GM12878 (cell line): ENCODE data around the gene P2RX6. TPM values are rescaled to one million over a fixed set of nuclear protein-coding genes. Genes with fewer than 3 reads are reported as not detected.

Experiments
- ATAC-seq: fragments of 200-7000 bp; cut with Tn5 transposase; 3 replicates; pipeline ENCODE4 v1.9.1; 2020; ENCODE audit warnings: mild to moderate bottlenecking, moderate library complexity
- BruUV-seq: library from RNA; stranded (reverse); fragments of 400-500 nt; replicated peaks from 2 replicates; lab custom pipeline; 2021; lab: Mats Ljungman, UMichigan
- CTCF ChIA-PET: fragments of 300-600 bp; sonication (Branson Sonifier 250); formaldehyde crosslinking; extraction: SDS; loops from one replicate; lab custom pipeline; 2021; ENCODE audit warnings: inconsistent platforms; lab: Yijun Ruan, JAX
- POLR2A ChIA-PET: fragments of 350-600 bp; formaldehyde crosslinking; extraction: SDS; loops from one replicate; lab custom pipeline; 2021; ENCODE audit warnings: inconsistent platforms; lab: Charles Lee
- RAD21 ChIA-PET: fragments of 300-600 bp; sonication (Branson Sonifier 250); formaldehyde crosslinking; loops from one replicate; lab custom pipeline; 2023; ENCODE audit warnings: antibody characterized with exemption; ENCODE audit not compliant: unreplicated experiment; lab: Charles Lee
- SMC1A ChIA-PET: fragments of 300-600 bp; sonication (Branson Sonifier 250); formaldehyde crosslinking; loops from one replicate; lab custom pipeline; 2023; ENCODE audit not compliant: unreplicated experiment, uncharacterized antibody; lab: Charles Lee
- DNase-seq: peaks from one replicate; pipeline ENCODE4 v3.0.0-alpha.2; 2011; ENCODE audit warnings: low read depth, low spot score
- FAIRE-seq: peaks from 3 replicates; lab custom pipeline; 2011; peaks lifted over from hg19 to GRCh38; lab: Jason Lieb, UNC
- H2AFZ ChIP-seq: 2 replicates; pipeline ENCODE4 v1.6.0; 2011; ENCODE audit warnings: low read depth, low read length, control low read depth; ENCODE audit not compliant: control insufficient read depth
- H3K27ac ChIP-seq: 2 replicates; pipeline ENCODE4 v1.5.1; 2011; ENCODE audit warnings: control low read depth; ENCODE audit not compliant: control insufficient read depth, insufficient read depth
- H3K27me3 ChIP-seq, 2 experiments: replicated peaks in 1 of 2; 2 replicates each; pipeline versions ENCODE4 v1.6.0 to v1.6.1; 2011; ENCODE audit warnings: low read length in 1 of 2; ENCODE audit not compliant: control insufficient read depth in 2 of 2, insufficient read depth in 2 of 2
- H3K36me3 ChIP-seq, 2 experiments: 2 replicates each; pipeline ENCODE4 v1.5.1; 2011; ENCODE audit warnings: low read length in 1 of 2; ENCODE audit not compliant: control insufficient read depth in 2 of 2, insufficient read depth in 2 of 2
- H3K4me1 ChIP-seq: 2 replicates; pipeline ENCODE4 v1.6.1; 2011; ENCODE audit warnings: mild to moderate bottlenecking, low read length, moderate library complexity, mixed read lengths; ENCODE audit not compliant: control insufficient read depth, insufficient read depth
- H3K4me2 ChIP-seq: 2 replicates; pipeline ENCODE4 v1.6.0; 2011; ENCODE audit warnings: control low read depth; ENCODE audit not compliant: control insufficient read depth, insufficient read depth
- H3K4me3 ChIP-seq: fragments of 200-600 bp; sonication (generic); 2 replicates; pipeline ENCODE4 v1.5.1; 2016
- H3K79me2 ChIP-seq: 2 replicates; pipeline ENCODE4 v1.6.0; 2011; ENCODE audit warnings: low read length; ENCODE audit not compliant: control insufficient read depth, insufficient read depth
- H3K9ac ChIP-seq: 2 replicates; pipeline ENCODE4 v1.8.0; 2011; ENCODE audit warnings: low read length, control low read depth, mixed read lengths; ENCODE audit not compliant: control insufficient read depth, insufficient read depth
- H3K9me3 ChIP-seq: replicated peaks from 3 replicates; pipeline ENCODE4 v1.5.1; 2011; ENCODE audit warnings: mild to moderate bottlenecking, low read length; ENCODE audit not compliant: control insufficient read depth, insufficient read depth
- H4K20me1 ChIP-seq: 2 replicates; pipeline ENCODE4 v1.6.0; 2011; ENCODE audit not compliant: control insufficient read depth, insufficient read depth
- CHD1 ChIP-seq: IDR thresholded peaks from 2 replicates; pipeline ENCODE4 v1.6.1; 2012; ENCODE audit warnings: low read depth, low read length, improper control_type of control experiment
- EP300 ChIP-seq, 2 experiments: fragments of 150-350 bp in 1 of 2; IDR thresholded peaks; 2 replicates each; pipeline ENCODE4 v1.6.1; 2011 to 2012; ENCODE audit warnings: low read depth in 2 of 2, low read length in 2 of 2, borderline replicate concordance in 1 of 2, improper control_type of control experiment in 1 of 2, inconsistent platforms in 1 of 2; ENCODE audit not compliant: control insufficient read depth in 1 of 2
- NR2C1 ChIP-seq: fragments of 450-650 bp; IDR thresholded peaks from 2 replicates; pipeline ENCODE4 v1.6.1; 2017; ENCODE audit warnings: antibody characterized with exemption, mild to moderate bottlenecking, moderate library complexity
- PAX5 ChIP-seq: IDR thresholded peaks from 2 replicates; pipeline ENCODE4 v1.6.1; 2011; ENCODE audit warnings: low read depth, low read length, borderline replicate concordance
- RELB ChIP-seq: fragments of 450-650 bp; IDR thresholded peaks from 2 replicates; pipeline ENCODE4 v1.6.1; 2017; ENCODE audit warnings: low read depth, mild to moderate bottlenecking, moderate library complexity
- STAT3 ChIP-seq: IDR thresholded peaks from 2 replicates; pipeline ENCODE4 v1.6.1; 2011; ENCODE audit warnings: low read depth, low read length, improper control_type of control experiment
- TAF1 ChIP-seq: IDR thresholded peaks from 2 replicates; pipeline ENCODE4 v1.6.1; 2011; ENCODE audit warnings: mild to moderate bottlenecking, low read depth, low read length, borderline replicate concordance
- TCF3 ChIP-seq: IDR thresholded peaks from 2 replicates; pipeline ENCODE4 v1.6.1; 2012; ENCODE audit warnings: low read depth, mild to moderate bottlenecking, low read length, borderline replicate concordance; ENCODE audit not compliant: insufficient read depth
- ZNF24 ChIP-seq: fragments of 450-650 bp; IDR thresholded peaks from 2 replicates; pipeline ENCODE4 v1.6.1; 2017; ENCODE audit warnings: antibody characterized with exemption, mild to moderate bottlenecking
- WGBS: methylation state at CpG from one replicate; pipeline ENCODE4 v1.1.6; 2016; ENCODE audit warnings: low lambda C conversion rate; ENCODE audit not compliant: insufficient replicate concordance, insufficient coverage; ENCODE audit errors: missing lambda C conversion rate; 5-methylcytosine and 5-hydroxymethylcytosine counted together
- in situ Hi-C: fragments of 300-500 bp; cut with MboI; formaldehyde crosslinking; loops from 9 replicates; pipeline ENCODE4 v1.14.3; 2018; ENCODE audit warnings: mixed read lengths
- intact Hi-C: fragments of 100-400 bp; cut with micrococcal nuclease; formaldehyde crosslinking; loops from one replicate; pipeline ENCODE4 v1.14.2; 2022; ENCODE audit not compliant: unreplicated experiment
- polyA plus RNA-seq, 11 experiments: library from polyadenylated mRNA; depleted of rRNA in 4 of 11; unstranded in 6 of 11; stranded (reverse) in 5 of 11; fragments of >200 nt; fragmentation: Nextera tagmentation in 4 of 11; fragmentation: Illumina TruSeq in 1 of 11; extraction: Ambion mirVana in 4 of 11; extraction: Trizol in 1 of 11; gene quantifications; 1 replicate in 1 of 11; 2 replicates in 10 of 11; pipeline versions ENCODE4 v1.2.1 to v1.2.3, GENCODE V29; 2011 to 2016; ENCODE audit warnings: inconsistent platforms in 2 of 11, missing spikeins in 2 of 11, low read depth in 1 of 11
- total RNA-seq, 4 experiments: library from RNA; depleted of rRNA in 3 of 4; stranded (reverse); fragments of >200 nt in 3 of 4; fragmentation: Illumina TruSeq in 1 of 4; extraction: Trizol in 1 of 4; gene quantifications; 2 replicates each; pipeline versions ENCODE4 v1.2.1 to v1.2.3, GENCODE V29; 2013 to 2021
- TF ChIP-seq, protein P1 (sequence below): fragments of 450-650 bp; IDR thresholded peaks from 2 replicates; pipeline ENCODE4 v1.6.1; 2017; ENCODE audit warnings: mild to moderate bottlenecking, moderate library complexity

Gene P2RX6
- total and polyA plus RNA-seq, 10 of the 15 experiments (the other 5 are each of a cell fraction or from before 2014, with no cell fraction given): 0.03 to 0.21 (median 0.07) TPM; not detected in 5

DNA sequence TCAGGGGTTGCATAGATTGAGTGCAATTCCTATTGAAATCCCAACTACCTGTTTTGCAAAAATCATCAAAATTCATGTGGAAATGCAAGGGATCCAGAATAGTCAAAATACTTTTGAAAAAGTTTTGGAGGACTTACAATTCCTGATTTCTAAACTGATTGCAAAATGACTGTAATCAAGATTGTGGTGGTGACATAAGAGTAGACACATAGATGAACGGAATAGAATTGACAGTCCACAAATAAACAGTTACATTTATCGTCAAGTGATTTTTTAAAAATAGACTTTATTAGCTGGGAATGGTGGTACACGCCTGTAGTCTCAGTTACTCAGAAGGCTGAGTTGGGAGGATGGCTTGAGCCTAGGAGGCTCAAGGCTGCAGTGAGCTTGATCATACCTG lies 20.0 kb downstream of the P2RX6 start:
- no peaks in the 10 kb centered on the region for H3K36me3 ChIP-seq
- BruUV-seq: no TSS peak
- no peak for ATAC-seq
- ChIA-PET SMC1A (no interaction called here), POLR2A (no interaction called here), RAD21 (no interaction called here), CTCF (no interaction called here)
- H3K9me3 ChIP-seq: no peaks in the 10 kb centered on the region
- H3K79me2 ChIP-seq: no peaks in the 10 kb centered on the region
- no peak overlapping the region for H2AFZ ChIP-seq
- WGBS: 45% methylated on average over 3 of the region's 3 CpGs
- FAIRE-seq: no peak
- H3K27ac ChIP-seq: no peak overlapping the region
- no peaks in the 10 kb centered on the region for H4K20me1 ChIP-seq
- TF ChIP-seq TCF3: no peak
- TF ChIP-seq STAT3: no peak
- TF ChIP-seq TAF1: no peak
- TF ChIP-seq EP300 (IDR thresholded peaks at IDR 0.05; ENCODE audit: borderline replicate concordance in 1 of 2, control insufficient read depth in 1 of 2, low read depth in 2 of 2, low read length in 2 of 2): no peak
- TF ChIP-seq RELB: no peak
- TF ChIP-seq, protein P1, sequence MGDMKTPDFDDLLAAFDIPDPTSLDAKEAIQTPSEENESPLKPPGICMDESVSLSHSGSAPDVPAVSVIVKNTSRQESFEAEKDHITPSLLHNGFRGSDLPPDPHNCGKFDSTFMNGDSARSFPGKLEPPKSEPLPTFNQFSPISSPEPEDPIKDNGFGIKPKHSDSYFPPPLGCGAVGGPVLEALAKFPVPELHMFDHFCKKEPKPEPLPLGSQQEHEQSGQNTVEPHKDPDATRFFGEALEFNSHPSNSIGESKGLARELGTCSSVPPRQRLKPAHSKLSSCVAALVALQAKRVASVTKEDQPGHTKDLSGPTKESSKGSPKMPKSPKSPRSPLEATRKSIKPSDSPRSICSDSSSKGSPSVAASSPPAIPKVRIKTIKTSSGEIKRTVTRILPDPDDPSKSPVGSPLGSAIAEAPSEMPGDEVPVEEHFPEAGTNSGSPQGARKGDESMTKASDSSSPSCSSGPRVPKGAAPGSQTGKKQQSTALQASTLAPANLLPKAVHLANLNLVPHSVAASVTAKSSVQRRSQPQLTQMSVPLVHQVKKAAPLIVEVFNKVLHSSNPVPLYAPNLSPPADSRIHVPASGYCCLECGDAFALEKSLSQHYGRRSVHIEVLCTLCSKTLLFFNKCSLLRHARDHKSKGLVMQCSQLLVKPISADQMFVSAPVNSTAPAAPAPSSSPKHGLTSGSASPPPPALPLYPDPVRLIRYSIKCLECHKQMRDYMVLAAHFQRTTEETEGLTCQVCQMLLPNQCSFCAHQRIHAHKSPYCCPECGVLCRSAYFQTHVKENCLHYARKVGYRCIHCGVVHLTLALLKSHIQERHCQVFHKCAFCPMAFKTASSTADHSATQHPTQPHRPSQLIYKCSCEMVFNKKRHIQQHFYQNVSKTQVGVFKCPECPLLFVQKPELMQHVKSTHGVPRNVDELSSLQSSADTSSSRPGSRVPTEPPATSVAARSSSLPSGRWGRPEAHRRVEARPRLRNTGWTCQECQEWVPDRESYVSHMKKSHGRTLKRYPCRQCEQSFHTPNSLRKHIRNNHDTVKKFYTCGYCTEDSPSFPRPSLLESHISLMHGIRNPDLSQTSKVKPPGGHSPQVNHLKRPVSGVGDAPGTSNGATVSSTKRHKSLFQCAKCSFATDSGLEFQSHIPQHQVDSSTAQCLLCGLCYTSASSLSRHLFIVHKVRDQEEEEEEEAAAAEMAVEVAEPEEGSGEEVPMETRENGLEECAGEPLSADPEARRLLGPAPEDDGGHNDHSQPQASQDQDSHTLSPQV: no peak
- TF ChIP-seq NR2C1: no peak
- no peak for TF ChIP-seq CHD1
- no peak for TF ChIP-seq PAX5
- TF ChIP-seq ZNF24: no peak
- H3K4me2 ChIP-seq: no peak overlapping the region
- H3K4me3 ChIP-seq: no peak overlapping the region
- in situ Hi-C loops (no loop called here), intact Hi-C loops (no loop called here)
- no peak overlapping the region for H3K9ac ChIP-seq
- H3K27me3 ChIP-seq: no peaks in the 10 kb centered on the region; a peak in 1 of 4 replicates
- H3K4me1 ChIP-seq: peaks cover 7% of the 10 kb centered on the region
- no peak for DNase-seq
